K562 (cell line): ENCODE measurements around the gene SLC17A9. TPM values are rescaled to one million over a fixed set of nuclear protein-coding genes. Genes with fewer than 3 reads are reported as not detected.

Experiments used
- ATAC-seq: fragments of 200-7000 bp; cut with Tn5 transposase; 3 replicates; pipeline ENCODE4 v1.9.1; 2020; ENCODE audit warnings: moderate library complexity
- BruUV-seq: library from RNA; stranded (reverse); fragments of 400-500 nt; replicated peaks from 2 replicates; lab custom pipeline; 2021; lab: Mats Ljungman, UMichigan
- CTCF ChIA-PET: fragments of 300-600 bp; formaldehyde crosslinking; extraction: SDS; loops from one replicate; lab custom pipeline; 2021; ENCODE audit warnings: low intra/inter-chr PET ratio; lab: Yijun Ruan, JAX
- POLR2A ChIA-PET: fragments of 300-600, 350-650 bp; sonication (Branson Sonifier 250); formaldehyde crosslinking; extraction: SDS; loops from one replicate; lab custom pipeline; 2021; ENCODE audit warnings: antibody characterized with exemption, inconsistent platforms; lab: Yijun Ruan, JAX
- DNase-seq, 4 experiments: peaks; one replicate each; pipeline versions ENCODE4 v3.0.0 to v3.0.0-alpha.2; 2011 to 2018; ENCODE audit warnings: low spot score in 3 of 4, mixed read lengths in 3 of 4; ENCODE audit errors: extremely low read depth in 1 of 4
- FAIRE-seq: peaks from 2 replicates; lab custom pipeline; 2011; peaks lifted over from hg19 to GRCh38; lab: Jason Lieb, UNC
- H2AFZ ChIP-seq: 2 replicates; pipeline ENCODE4 v1.6.0; 2011; ENCODE audit warnings: low read depth, low read length, control low read depth, inconsistent platforms
- H3K27ac ChIP-seq: fragments of 200-600 bp; 3 replicates; pipeline ENCODE4 v1.8.0; 2011; ENCODE audit warnings: low read depth, mild to moderate bottlenecking, control low read depth, inconsistent platforms, low read length, moderate library complexity, mixed read lengths; ENCODE audit errors: extremely low read depth
- H3K27me3 ChIP-seq, 2 experiments: fragments of 300-600 bp in 1 of 2; 2 replicates in 1 of 2; 3 replicates in 1 of 2; pipeline versions ENCODE4 v1.6.0 to v1.8.0; 2011; ENCODE audit warnings: inconsistent platforms in 2 of 2, low read length in 2 of 2, mild to moderate bottlenecking in 1 of 2, mixed read lengths in 1 of 2, moderate library complexity in 1 of 2; ENCODE audit not compliant: control insufficient read depth in 2 of 2, insufficient read depth in 2 of 2
- H3K36me3 ChIP-seq: fragments of 300-600 bp; 3 replicates; pipeline ENCODE4 v1.8.0; 2011; ENCODE audit warnings: mild to moderate bottlenecking, low read length, inconsistent platforms; ENCODE audit not compliant: control insufficient read depth, insufficient read depth
- H3K4me1 ChIP-seq, 2 experiments: fragments of 200-600 bp in 1 of 2; replicated peaks in 1 of 2; 2 replicates in 1 of 2; 3 replicates in 1 of 2; pipeline versions ENCODE4 v1.5.1 to v1.8.0; 2011; ENCODE audit warnings: inconsistent platforms in 2 of 2, low read length in 2 of 2, mild to moderate bottlenecking in 1 of 2, mixed read lengths in 1 of 2, moderate library complexity in 1 of 2; ENCODE audit not compliant: control insufficient read depth in 2 of 2, insufficient read depth in 2 of 2
- H3K4me2 ChIP-seq: 2 replicates; pipeline ENCODE4 v1.6.1; 2011; ENCODE audit warnings: low read length, control low read depth, inconsistent platforms, mixed read lengths; ENCODE audit not compliant: insufficient read depth
- H3K4me3 ChIP-seq: fragments of 200-600 bp; sonication (generic), shearing (Covaris generic); 2 replicates; pipeline ENCODE4 v1.5.1; 2016; ENCODE audit warnings: control low read depth, inconsistent platforms
- H3K79me2 ChIP-seq: fragments of 200-600 bp; 3 replicates; pipeline ENCODE4 v1.8.0; 2011; ENCODE audit warnings: low read length, inconsistent platforms; ENCODE audit not compliant: control insufficient read depth, insufficient read depth
- H3K9ac ChIP-seq, 2 experiments: 2 replicates each; pipeline versions ENCODE4 v1.6.0 to v1.6.1; 2011; ENCODE audit warnings: low read depth in 2 of 2, low read length in 2 of 2, control low read depth in 1 of 2, inconsistent platforms in 1 of 2, mild to moderate bottlenecking in 1 of 2, mixed read lengths in 1 of 2; ENCODE audit not compliant: insufficient read depth in 1 of 2
- H3K9me1 ChIP-seq: one replicate; pipeline ENCODE4 v1.6.0; 2011; ENCODE audit warnings: inconsistent platforms, mild to moderate bottlenecking, low read length, moderate library complexity; ENCODE audit not compliant: control insufficient read depth, insufficient read depth
- H3K9me3 ChIP-seq: replicated peaks from 2 replicates; pipeline ENCODE4 v1.5.1; 2011; ENCODE audit warnings: low read depth, low read length, inconsistent platforms; ENCODE audit not compliant: control insufficient read depth, insufficient read depth
- H4K20me1 ChIP-seq: replicated peaks from 2 replicates; pipeline ENCODE4 v1.6.1; 2011; ENCODE audit warnings: low read length, inconsistent platforms, mixed read lengths; ENCODE audit not compliant: control insufficient read depth, insufficient read depth
- CBX3 ChIP-seq, 2 experiments: IDR thresholded peaks; 1 replicate in 1 of 2; 2 replicates in 1 of 2; pipeline ENCODE4 v1.6.1; 2012; ENCODE audit warnings: inconsistent platforms in 2 of 2, low read length in 2 of 2, borderline replicate concordance in 1 of 2, control low read depth in 1 of 2
- HES1 ChIP-seq: fragments of 450-650 bp; IDR thresholded peaks from 2 replicates; pipeline ENCODE4 v1.6.1; 2016; ENCODE audit warnings: low read depth, mild to moderate bottlenecking, moderate library complexity
- RNF219 ChIP-seq: fragments of 250-450 bp; sonication (Bioruptor Pico); IDR thresholded peaks from 2 replicates; pipeline ENCODE4 v1.5.0; 2022; ENCODE audit warnings: mild to moderate bottlenecking
- SNRNP70 ChIP-seq: fragments of 200-400 bp; formaldehyde crosslinking; optimal IDR thresholded peaks from 2 replicates; pipeline ENCODE3; 2017; ENCODE audit warnings: low read depth, low read length
- STAT6 ChIP-seq: sonication (generic); formaldehyde crosslinking; IDR thresholded peaks from 2 replicates; pipeline ENCODE4 v1.8.1; 2023; ENCODE audit warnings: mild to moderate bottlenecking, missing genetic modification reagents
- ZNF766 ChIP-seq: fragments of 200-800 bp; sonication (Bioruptor generic); conservative IDR thresholded peaks from 2 replicates; pipeline ENCODE4 v1.6.1; 2016; ENCODE audit warnings: missing genetic modification characterization, missing compliant biosample characterization
- WGBS: fragments of 100-300 bp; shearing (Covaris generic); methylation state at CpG from one replicate; pipeline ENCODE4 v1.1.6; 2016; ENCODE audit warnings: low coverage, mixed read lengths; ENCODE audit not compliant: insufficient coverage; ENCODE audit errors: missing lambda C conversion rate; 5-methylcytosine and 5-hydroxymethylcytosine counted together
- in situ Hi-C: fragments of 300-500 bp; cut with MboI; formaldehyde crosslinking; loops from 4 replicates; pipeline ENCODE4 v1.15.0; 2018; ENCODE audit warnings: inconsistent platforms, mixed read lengths
- intact Hi-C: fragments of 100-400 bp; cut with micrococcal nuclease; formaldehyde crosslinking; loops from 2 replicates; pipeline ENCODE4 v1.14.2; 2022
- polyA plus RNA-seq, 8 experiments: library from polyadenylated mRNA; depleted of rRNA in 4 of 8; stranded (reverse) in 5 of 8; unstranded in 3 of 8; fragments of >200 nt; fragmentation: Nextera tagmentation in 2 of 8; fragmentation: Illumina TruSeq in 1 of 8; extraction: Ambion mirVana in 2 of 8; extraction: Trizol in 1 of 8; gene quantifications; 2 replicates each; pipeline versions ENCODE4 v1.2.1 to v1.2.3, GENCODE V29; 2011 to 2014; ENCODE audit warnings: inconsistent platforms in 1 of 8, missing spikeins in 1 of 8
- total RNA-seq, 7 experiments: library from RNA; depleted of rRNA in 6 of 7; stranded (reverse); fragments of >200 nt in 6 of 7; fragmentation: Illumina TruSeq in 2 of 7; extraction: Trizol in 2 of 7; gene quantifications; 2 replicates each; pipeline versions ENCODE4 v1.2.1 to v1.2.3, GENCODE V29; 2011 to 2021; ENCODE audit warnings: low replicate concordance in 1 of 7

The SLC17A9 gene
- total and polyA plus RNA-seq, 9 of the 15 experiments (the other 6 are each of a cell fraction or from before 2014, with no cell fraction given) = 0.04 to 0.31 TPM; not detected in 7

GRCh38 chr20:63002511-63002910 is 50.0 kb downstream of the SLC17A9 start:
- no peak for DNase-seq
- WGBS = 13% methylated on average over 10 of the region's 11 CpGs
- ChIA-PET POLR2A (interaction anchor here (0.7 to 1.0 kb wide), 2 partner anchors 12 to 30 kb away, joined by 3 to 4 read pairs; no protein-coding TSS in a partner anchor), CTCF (no interaction called here)
- no TSS peak for BruUV-seq
- no peak overlapping the region for H2AFZ ChIP-seq
- no peak for FAIRE-seq
- in situ Hi-C loops = no loop called here
- peaks cover 16% of the 10 kb centered on the region for H4K20me1 ChIP-seq
- no peak overlapping the region for H3K9ac ChIP-seq
- H3K9me3 ChIP-seq = no peaks in the 10 kb centered on the region
- TF ChIP-seq HES1 (no peak), CBX3 (IDR thresholded peaks at IDR 0.05; ENCODE audit: borderline replicate concordance in 1 of 2, low read length in 2 of 2) (no peak), SNRNP70 (no peak), STAT6 (no peak), RNF219 (CRISPR knock-in tag) (no peak), ZNF766 (CRISPR knock-in tag) (no peak)
- no peaks in the 10 kb centered on the region for H3K79me2 ChIP-seq
- no peak overlapping the region for H3K27ac ChIP-seq
- H3K27me3 ChIP-seq = peaks cover 42 to 68% of the 10 kb centered on the region in 2 experiments
- no peak overlapping the region for H3K4me2 ChIP-seq
- no peaks in the 10 kb centered on the region for H3K9me1 ChIP-seq
- intact Hi-C loops = no loop called here
- H3K4me3 ChIP-seq = no peak overlapping the region
- no peaks in the 10 kb centered on the region for H3K36me3 ChIP-seq
- ATAC-seq = no peak
- peaks cover 0 to 10% of the 10 kb centered on the region in 2 experiments; a peak in 2 of 5 replicates for H3K4me1 ChIP-seq
